ENCODE measurements around the gene PRODH2. TPM values are rescaled to one million over a fixed set of nuclear protein-coding genes. Genes with fewer than 3 reads are reported as not detected.

Gene PRODH2
- total and polyA plus RNA-seq, 2 of the 13 experiments (the other 11 are each of a cell fraction or from before 2014, with no cell fraction given), result 86.7 to 118 TPM

DNA sequence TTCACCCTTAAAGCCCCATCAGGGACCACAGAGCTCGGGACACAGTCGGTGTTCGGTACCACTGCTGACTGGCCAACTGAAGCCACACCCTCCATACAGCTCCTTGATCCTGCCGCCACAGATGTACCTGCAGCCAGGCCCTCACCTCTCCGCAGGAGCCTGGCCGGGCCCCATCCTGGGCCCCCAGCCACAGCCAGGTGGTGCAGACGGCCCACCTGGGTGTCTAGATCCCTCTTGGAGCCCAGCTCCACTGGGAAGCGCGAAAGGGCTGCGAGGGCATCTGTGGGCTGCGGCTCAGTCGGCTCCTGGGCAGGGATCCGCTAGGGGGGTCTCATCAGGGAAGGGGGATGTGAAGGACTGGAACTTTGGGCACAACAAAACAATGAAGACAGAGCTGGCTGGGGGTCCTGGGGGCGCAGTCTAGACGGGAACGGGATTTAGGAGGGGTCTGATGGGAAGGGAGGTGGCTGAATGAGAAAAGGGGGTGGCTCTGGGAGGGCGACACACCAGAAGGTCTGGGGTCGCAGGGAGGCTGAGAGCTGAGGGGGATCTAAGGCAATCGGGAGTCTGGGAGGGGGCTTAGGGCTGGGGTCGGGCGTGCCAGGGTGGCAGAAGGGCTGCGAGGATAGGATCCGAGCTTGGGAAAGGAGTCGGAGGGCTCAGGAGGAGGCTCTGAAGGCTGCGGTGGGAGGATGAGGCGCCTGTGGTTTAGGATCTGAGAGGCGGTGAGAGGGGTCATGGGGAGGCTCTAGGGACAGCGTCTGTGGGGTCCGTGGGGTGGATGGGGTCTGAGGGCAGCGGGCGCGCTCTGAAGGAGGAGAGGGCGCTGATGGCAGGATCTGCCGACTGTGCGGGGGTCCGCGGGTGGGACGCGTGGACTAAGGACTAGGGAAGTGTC lies 15.8 kb downstream of the PRODH2 start (continued):
- TF ChIP-seq GABPA (IDR thresholded peaks at IDR 0.05; ENCODE audit: low read depth, low read length), result no peak
- TF ChIP-seq GABPA (CRISPR knock-in tag; IDR thresholded peaks at IDR 0.05; ENCODE audit: low read depth), result no peak
- peak; percentile 98 for TF ChIP-seq AGO1 (IDR thresholded peaks at IDR 0.05; ENCODE audit: low read depth, low read length, poor library complexity, severe bottlenecking)
- TF ChIP-seq ZNF703 (CRISPR knock-in tag; IDR thresholded peaks at IDR 0.05; ENCODE audit: borderline replicate concordance), result no peak
- TF ChIP-seq, protein P1, sequence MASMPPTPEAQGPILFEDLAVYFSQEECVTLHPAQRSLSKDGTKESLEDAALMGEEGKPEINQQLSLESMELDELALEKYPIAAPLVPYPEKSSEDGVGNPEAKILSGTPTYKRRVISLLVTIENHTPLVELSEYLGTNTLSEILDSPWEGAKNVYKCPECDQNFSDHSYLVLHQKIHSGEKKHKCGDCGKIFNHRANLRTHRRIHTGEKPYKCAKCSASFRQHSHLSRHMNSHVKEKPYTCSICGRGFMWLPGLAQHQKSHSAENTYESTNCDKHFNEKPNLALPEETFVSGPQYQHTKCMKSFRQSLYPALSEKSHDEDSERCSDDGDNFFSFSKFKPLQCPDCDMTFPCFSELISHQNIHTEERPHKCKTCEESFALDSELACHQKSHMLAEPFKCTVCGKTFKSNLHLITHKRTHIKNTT (CRISPR knock-in tag; IDR thresholded peaks at IDR 0.05), result no peak
- TF ChIP-seq BRD4 (CRISPR knock-in tag; IDR thresholded peaks at IDR 0.05), result no peak
- no peak for TF ChIP-seq ADNP (CRISPR knock-in tag; IDR thresholded peaks at IDR 0.05)
- TF ChIP-seq ZMYM4 (CRISPR knock-in tag; IDR thresholded peaks at IDR 0.05), result no peak
- TF ChIP-seq, protein P2, sequence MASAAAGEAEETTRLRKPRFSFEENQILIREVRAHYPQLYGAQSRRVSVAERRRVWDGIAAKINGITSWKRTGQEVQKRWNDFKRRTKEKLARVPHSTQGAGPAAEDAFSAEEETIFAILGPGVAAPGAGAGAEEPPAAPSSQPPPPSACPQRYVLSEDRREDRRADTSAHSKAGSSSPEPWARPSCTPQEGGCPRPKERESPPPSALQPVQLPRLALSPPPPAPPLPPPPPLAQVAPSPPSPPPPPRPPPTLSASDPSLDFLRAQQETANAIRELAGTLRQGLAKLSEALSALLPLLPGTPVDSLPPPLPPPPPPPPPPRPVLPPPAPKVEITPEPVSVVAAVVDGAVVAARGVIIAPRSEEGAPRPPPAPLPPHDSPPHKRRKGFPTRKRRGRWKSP (CRISPR knock-in tag; IDR thresholded peaks at IDR 0.05), result peak; percentile 3; the same call in 1 of the 2 replicates
- no peak for TF ChIP-seq ZNF224 (CRISPR knock-in tag; IDR thresholded peaks at IDR 0.05)
- TF ChIP-seq, protein P3, sequence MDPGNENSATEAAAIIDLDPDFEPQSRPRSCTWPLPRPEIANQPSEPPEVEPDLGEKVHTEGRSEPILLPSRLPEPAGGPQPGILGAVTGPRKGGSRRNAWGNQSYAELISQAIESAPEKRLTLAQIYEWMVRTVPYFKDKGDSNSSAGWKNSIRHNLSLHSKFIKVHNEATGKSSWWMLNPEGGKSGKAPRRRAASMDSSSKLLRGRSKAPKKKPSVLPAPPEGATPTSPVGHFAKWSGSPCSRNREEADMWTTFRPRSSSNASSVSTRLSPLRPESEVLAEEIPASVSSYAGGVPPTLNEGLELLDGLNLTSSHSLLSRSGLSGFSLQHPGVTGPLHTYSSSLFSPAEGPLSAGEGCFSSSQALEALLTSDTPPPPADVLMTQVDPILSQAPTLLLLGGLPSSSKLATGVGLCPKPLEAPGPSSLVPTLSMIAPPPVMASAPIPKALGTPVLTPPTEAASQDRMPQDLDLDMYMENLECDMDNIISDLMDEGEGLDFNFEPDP (CRISPR knock-in tag; conservative IDR thresholded peaks at IDR 0.05), result 0 out of 2 replicates have a peak, but pooled peaks have one; percentile 10
- peak; percentile 32 for TF ChIP-seq TAF15 (IDR thresholded peaks at IDR 0.05; ENCODE audit: low read depth, low read length, poor library complexity, severe bottlenecking)
- TF ChIP-seq, protein P4, sequence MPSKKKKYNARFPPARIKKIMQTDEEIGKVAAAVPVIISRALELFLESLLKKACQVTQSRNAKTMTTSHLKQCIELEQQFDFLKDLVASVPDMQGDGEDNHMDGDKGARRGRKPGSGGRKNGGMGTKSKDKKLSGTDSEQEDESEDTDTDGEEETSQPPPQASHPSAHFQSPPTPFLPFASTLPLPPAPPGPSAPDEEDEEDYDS (CRISPR knock-in tag; IDR thresholded peaks at IDR 0.05), result no peak
- TF ChIP-seq TSC22D2 (CRISPR knock-in tag; IDR thresholded peaks at IDR 0.05; ENCODE audit: borderline replicate concordance), result no peak
- no peak for TF ChIP-seq ZNF10 (CRISPR knock-in tag; IDR thresholded peaks at IDR 0.05; ENCODE audit: borderline replicate concordance, low read depth)
- TF ChIP-seq AKAP8 (CRISPR knock-in tag; IDR thresholded peaks at IDR 0.05), result 0 out of 2 replicates have a peak, but pooled peaks have one; percentile 2
- TF ChIP-seq ZNF878 (CRISPR knock-in tag; IDR thresholded peaks at IDR 0.05), result no peak
- TF ChIP-seq TCF7 (IDR thresholded peaks at IDR 0.05; ENCODE audit: low read depth), result 0 out of 2 replicates have a peak, but pooled peaks have one; percentile 35
- TF ChIP-seq AHR (CRISPR knock-in tag; IDR thresholded peaks at IDR 0.05), result no peak
- TF ChIP-seq, protein P5, sequence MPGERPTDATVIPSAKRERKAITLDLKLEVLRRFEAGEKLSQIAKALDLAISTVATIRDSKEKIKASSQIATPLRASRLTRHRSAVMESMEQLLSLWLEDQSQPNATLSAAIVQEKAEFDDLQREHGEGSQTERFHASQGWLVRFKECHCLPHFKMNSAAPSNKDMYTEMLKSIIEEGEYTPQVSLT (CRISPR knock-in tag; IDR thresholded peaks at IDR 0.05; ENCODE audit: borderline replicate concordance, low read depth), result no peak
- no peak for TF ChIP-seq RFXAP (CRISPR knock-in tag; IDR thresholded peaks at IDR 0.05; ENCODE audit: borderline replicate concordance)
- no peak for TF ChIP-seq ETV6 (CRISPR knock-in tag; conservative IDR thresholded peaks at IDR 0.05)
- TF ChIP-seq PHF20 (CRISPR knock-in tag; IDR thresholded peaks at IDR 0.05), result no peak
- TF ChIP-seq ZNF615 (CRISPR knock-in tag; IDR thresholded peaks at IDR 0.05; ENCODE audit: borderline replicate concordance), result no peak
- no peak for TF ChIP-seq ZNF564 (CRISPR knock-in tag; IDR thresholded peaks at IDR 0.05)
